Neural progenitor cell (in vitro differentiated cells): ENCODE measurements around the gene PGAM5.

ENCODE experiments used
- CTCF ChIP-seq: fragments of 200-600 bp; sonication (generic); IDR thresholded peaks from 2 replicates; pipeline ENCODE4 v1.5.1; 2017; ENCODE audit warnings: antibody characterized with exemption, mild to moderate bottlenecking
- EZH2phosphoT487 ChIP-seq: fragments of 200-600 bp; sonication (generic); IDR thresholded peaks from 2 replicates; pipeline ENCODE4 v1.6.1; 2017; ENCODE audit warnings: antibody characterized with exemption

- TF ChIP-seq CTCF (no peak), EZH2phosphoT487 (no peak)
Observed at GRCh38 chr12:132685400-132685799, 25.2 kb upstream of the PGAM5 start.
